Measurements from ENCODE around the gene OTOF.

GRCh38 chr2:26522325-26522724, 44.4 kb upstream of the OTOF start:
- TF ChIP-seq POLR2A (IDR thresholded peaks at IDR 0.05), result no peak
- TF ChIP-seq, protein P1, sequence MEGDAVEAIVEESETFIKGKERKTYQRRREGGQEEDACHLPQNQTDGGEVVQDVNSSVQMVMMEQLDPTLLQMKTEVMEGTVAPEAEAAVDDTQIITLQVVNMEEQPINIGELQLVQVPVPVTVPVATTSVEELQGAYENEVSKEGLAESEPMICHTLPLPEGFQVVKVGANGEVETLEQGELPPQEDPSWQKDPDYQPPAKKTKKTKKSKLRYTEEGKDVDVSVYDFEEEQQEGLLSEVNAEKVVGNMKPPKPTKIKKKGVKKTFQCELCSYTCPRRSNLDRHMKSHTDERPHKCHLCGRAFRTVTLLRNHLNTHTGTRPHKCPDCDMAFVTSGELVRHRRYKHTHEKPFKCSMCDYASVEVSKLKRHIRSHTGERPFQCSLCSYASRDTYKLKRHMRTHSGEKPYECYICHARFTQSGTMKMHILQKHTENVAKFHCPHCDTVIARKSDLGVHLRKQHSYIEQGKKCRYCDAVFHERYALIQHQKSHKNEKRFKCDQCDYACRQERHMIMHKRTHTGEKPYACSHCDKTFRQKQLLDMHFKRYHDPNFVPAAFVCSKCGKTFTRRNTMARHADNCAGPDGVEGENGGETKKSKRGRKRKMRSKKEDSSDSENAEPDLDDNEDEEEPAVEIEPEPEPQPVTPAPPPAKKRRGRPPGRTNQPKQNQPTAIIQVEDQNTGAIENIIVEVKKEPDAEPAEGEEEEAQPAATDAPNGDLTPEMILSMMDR (IDR thresholded peaks at IDR 0.05 in 8 of 11, conservative IDR thresholded peaks at IDR 0.05 in 3 of 11), result no peak

Measured in spleen (tissue), 7 donors.